Measurements from ENCODE around the gene PADI3.

Gene PADI3

GRCh38 chr1:17243274-17243673 lies 5.6 kb upstream of the PADI3 start:
- no peak for DNase-seq (ENCODE audit: low read depth)

DNA sequence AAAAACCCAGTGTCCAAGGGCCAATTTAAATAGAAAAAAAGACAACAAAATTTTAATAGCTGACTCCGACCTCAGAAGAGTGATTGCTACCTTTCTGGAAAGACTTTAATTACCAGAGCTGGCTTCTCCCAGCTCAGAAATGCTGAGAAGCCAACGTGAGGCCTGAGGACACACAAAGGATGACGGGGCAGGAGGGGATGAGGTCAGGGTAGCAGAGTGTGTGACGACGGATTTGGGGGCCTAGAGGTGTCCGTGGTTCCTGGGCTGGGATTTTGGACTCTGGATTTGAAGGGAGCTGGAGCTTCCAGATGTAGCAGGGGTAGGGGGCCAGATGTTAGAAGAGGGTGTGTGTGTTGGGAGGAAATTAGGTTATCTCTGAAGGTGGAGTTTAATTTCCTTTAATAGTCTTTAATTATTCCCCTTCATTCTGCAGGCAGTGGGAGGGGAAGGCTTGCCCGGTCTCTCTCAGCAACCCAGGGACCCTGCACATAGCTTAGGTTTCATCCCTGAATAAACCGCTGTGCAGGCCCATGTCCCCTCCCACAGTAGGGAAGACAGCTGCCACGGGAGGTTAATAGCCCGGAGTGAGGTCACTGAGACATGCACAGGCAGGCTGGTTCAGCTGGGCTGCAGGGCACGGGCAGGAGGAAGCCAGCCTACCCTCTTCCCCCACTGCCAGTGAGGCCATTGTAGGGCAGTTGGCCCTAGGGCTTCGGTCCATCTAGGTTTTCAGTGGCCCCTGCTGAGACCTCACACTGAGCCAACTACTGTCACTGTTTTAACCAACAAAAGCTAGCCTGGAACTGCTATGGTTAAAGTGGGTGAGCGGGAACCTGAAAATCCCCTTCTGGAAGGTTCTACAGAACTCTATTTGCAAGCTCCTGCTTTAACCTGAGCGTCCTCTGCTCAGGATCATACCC lies 3.8 kb upstream of the PADI3 start:
- DNase-seq (ENCODE audit: low read depth), result no peak

GRCh38 chr1:17245816-17246325 lies 3.0 kb upstream of the PADI3 start:
- DNase-seq (ENCODE audit: low read depth), result no peak

GRCh38 chr1:17246971-17247370 lies 1.9 kb upstream of the PADI3 start:
- no peak for DNase-seq (ENCODE audit: low read depth)

GRCh38 chr1:17250601-17251000 lies 1.7 kb downstream of the PADI3 start:
- no peak for DNase-seq (ENCODE audit: low read depth)

DNA sequence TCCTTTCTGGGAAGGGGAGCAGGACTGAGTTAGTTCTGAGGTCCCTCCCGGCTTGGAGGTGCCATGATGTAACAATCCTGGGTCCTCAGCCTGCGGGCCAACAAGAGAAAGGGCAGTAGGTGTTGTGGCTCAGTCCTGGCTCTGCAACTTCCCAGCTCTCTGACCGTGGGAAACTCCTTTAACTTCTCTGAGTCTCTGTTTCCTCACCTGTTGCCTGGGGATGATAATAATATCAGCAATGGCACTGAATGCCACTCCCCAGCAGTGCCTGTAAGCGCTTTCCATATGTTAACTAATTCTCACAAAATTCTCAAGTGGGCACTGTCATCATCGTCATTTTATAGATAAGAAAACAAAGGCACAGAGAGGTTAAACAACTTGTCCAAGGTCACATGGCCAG lies 2.3 kb downstream of the PADI3 start:
- DNase-seq (ENCODE audit: low read depth), result no peak

DNA sequence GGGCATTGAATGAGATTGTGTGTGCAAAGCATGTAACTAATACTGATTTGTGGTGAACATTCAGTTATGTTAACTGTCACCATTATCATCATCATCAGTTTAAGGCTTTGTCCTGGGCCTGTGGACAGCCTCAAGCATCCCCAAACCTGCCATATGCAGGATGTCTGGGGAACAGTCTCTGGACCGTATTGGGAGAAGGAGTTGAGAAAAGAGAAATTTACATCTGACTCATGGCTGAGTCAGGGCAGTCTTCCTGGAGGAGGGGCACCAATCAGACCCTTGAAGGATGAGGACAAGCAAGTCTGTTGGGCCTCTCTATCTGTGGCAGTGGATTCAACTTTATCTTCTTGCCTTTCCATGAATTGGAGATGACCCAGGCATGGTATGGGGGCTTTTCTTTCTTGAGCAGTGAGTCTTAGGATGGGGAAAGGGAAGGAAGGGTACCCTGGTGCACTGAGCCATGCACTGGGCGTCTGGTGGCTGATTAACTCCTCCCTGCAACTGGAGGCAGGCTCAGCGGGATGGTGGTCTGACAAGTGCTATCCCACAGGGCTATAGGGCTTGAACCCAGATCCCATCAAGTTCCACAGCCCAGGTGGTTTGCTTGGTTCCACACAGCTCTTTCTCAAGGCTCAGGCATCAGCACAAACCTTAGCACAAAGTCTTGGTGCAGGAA lies 2.9 kb downstream of the PADI3 start:
- no peak for DNase-seq (ENCODE audit: low read depth)

DNA sequence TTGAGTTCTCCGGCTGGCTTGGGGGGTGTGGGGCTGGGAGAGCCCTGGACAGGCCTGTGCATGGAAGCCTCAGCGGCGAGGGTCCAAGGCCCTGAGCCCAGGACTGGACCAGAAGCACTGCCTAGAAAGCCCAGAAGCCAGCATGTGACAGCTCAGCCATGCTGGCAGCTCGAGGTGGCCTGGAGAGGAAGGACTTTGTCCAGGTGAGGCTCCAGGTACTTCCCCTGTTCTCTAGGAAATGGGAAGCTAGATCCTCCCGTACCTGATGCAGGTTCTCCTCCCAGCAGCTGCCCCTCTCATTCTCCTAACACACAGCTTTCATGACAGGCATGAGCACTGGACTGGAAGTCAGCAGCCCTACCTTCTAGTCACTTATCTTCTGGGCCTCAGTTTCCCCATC lies 6.4 kb downstream of the PADI3 start:
- DNase-seq (ENCODE audit: low read depth), result no peak

- no peak for DNase-seq (ENCODE audit: low read depth)
Measured at GRCh38 chr1:17258116-17258757, 9.3 kb downstream of the PADI3 start.

GRCh38 chr1:17258758-17259130 lies 9.8 kb downstream of the PADI3 start:
- DNase-seq (ENCODE audit: low read depth), result no peak

GRCh38 chr1:17259233-17259873 lies 10.5 kb downstream of the PADI3 start:
- DNase-seq (ENCODE audit: low read depth), result no peak

DNA sequence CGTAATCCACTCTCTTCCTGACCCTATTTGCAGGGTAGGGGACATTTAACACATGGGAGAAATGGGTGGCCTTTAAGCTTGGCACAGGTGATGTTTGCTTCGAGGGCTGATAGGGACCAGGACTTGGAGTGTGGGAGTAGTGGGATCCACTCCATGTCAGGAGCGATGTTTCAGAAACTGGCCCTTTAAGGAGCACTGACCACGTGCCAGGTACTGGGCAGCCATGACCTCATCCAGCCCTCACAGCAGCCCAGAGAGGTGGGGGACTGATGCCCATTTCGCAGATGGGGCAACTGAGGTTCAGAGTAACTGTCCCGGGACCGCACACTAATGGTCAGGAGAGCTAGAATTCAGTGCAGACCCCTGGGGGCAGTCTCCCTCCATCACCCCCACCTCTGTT lies 11.4 kb downstream of the PADI3 start:
- no peak for DNase-seq (ENCODE audit: low read depth)

- DNase-seq (ENCODE audit: low read depth), result no peak
Measured at GRCh38 chr1:17260738-17261137, 11.8 kb downstream of the PADI3 start.

DNA sequence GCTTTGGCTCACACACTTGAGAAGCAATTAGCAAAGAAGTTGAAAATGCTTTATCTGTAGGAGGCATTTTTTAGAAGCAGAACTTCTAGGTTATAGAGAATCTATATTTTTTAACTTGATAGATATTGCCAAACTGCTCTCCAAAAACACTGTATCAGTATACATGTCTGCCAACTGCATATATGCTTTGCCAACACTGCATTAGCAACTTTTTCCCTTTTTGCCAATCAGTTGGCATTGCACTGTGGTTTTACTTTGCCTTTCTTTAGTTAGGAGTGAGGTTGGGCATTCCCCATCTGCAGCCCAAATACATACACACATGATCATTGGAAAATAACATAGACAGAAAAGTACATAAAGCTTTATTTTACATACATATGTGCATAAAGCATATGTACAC lies 15.0 kb downstream of the PADI3 start:
- no peak for DNase-seq (ENCODE audit: low read depth)

- DNase-seq (ENCODE audit: low read depth), result no peak
Measured at GRCh38 chr1:17264470-17264869, 15.6 kb downstream of the PADI3 start.

DNA sequence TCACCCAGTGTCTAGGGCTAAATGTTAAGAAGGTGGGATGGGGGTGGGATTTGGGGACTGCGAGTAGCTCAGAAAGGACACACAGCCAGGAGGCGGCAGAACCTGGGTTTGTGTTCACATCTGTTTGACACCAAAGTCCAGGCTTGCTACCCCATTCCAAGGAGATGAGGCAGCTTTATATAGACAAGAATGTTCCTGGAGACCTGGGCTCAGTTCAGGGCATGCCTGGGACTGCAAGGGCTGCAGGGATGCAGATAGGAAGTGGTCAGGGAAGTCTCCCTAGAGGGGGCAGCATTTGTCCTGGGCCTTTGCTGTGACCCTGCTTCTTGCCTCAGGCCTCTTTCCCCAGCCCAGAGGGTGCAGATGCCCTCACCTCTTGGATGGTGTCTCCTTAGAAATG lies 16.3 kb downstream of the PADI3 start:
- no peak for DNase-seq (ENCODE audit: low read depth)

DNA sequence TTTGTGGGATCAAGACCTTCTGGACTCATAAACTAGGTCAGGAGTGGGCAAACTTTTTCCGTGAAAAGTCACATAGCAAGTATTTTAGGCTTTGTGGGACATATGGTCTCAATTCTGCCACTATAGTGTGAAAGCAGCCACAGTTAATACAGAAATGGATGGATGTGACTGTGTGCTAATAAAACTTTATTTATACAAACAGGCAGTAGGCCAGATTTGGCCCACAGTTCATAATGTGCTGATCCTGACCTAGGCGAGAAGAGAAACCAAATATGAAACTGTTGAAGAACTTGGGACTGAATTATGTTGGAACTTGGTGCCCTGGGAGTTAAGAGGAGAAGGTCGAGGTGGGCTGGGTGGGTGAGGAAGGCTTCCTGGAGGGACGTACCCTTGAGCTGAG lies 17.1 kb downstream of the PADI3 start:
- DNase-seq (ENCODE audit: low read depth), result no peak

- DNase-seq (ENCODE audit: low read depth), result no peak
Measured at GRCh38 chr1:17270891-17271765, 22.2 kb downstream of the PADI3 start.

DNA sequence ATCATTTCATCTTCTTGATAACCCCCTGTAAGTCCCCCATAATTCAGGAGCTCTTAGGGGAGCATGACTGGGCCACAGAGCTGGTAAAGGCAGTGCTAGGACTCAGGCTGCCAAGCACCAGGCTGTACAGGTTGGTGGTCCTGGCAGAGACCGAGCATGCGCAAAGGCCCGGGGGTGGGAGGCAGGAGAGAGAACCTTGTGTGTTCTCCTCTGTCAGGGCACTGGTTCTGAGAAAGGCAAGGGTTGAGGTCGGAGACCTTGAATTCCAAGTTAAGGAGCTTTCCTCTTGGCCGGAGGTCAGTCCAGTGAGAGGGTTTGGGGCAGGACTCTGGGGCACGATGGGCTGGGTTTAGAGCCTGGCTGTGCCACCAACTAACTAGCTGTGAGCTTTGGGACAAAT lies 23.2 kb downstream of the PADI3 start:
- DNase-seq (ENCODE audit: low read depth), result no peak

DNA sequence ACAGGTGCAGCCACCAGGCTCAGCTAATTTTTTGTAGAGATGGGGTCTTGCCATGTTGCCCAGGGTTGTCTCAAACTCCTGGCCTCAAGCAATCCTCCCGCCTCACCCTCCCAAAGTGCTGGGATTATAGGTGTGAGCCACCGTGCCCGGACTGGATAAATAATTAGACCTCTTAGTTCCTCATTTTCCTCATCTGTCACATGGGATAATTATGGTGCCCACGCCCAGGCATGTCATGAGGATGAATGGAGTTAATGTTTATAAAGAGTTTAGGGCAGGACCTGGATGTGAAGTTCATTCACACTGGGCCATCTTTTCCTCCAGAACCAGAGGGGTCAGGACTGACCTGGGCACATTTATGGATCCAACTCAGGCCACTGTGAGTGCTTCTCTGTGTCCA lies 23.7 kb downstream of the PADI3 start:
- DNase-seq (ENCODE audit: low read depth), result no peak

- DNase-seq (ENCODE audit: low read depth), result no peak
Measured at GRCh38 chr1:17273096-17273495, 24.2 kb downstream of the PADI3 start.

All from stimulated activated CD8-positive, alpha-beta memory T cell treated with anti-CD3 and anti-CD28 coated beads, Interleukin-15, amount 100 ng/mL, for 24 hours (primary cell).